PC-9 (cell line): ENCODE results near the gene SPAST. TPM values are rescaled to one million over a fixed set of nuclear protein-coding genes. Genes with fewer than 3 reads are reported as not detected.

Source experiments
- BruUV-seq: library from RNA; stranded (reverse); fragments of 400-500 nt; replicated peaks from 2 replicates; lab custom pipeline; 2021; lab: Mats Ljungman, UMichigan
- CTCF ChIA-PET: fragments of 300-600 bp; sonication (Branson Sonifier 250); formaldehyde crosslinking; loops from one replicate; lab custom pipeline; 2022; ENCODE audit warnings: antibody characterized with exemption; lab: Charles Lee
- POLR2A ChIA-PET: fragments of 300-600 bp; sonication (Branson Sonifier 250); formaldehyde crosslinking; loops from one replicate; lab custom pipeline; 2022; ENCODE audit warnings: antibody characterized with exemption; ENCODE audit not compliant: unreplicated experiment; lab: Charles Lee
- DNase-seq, 2 experiments: peaks; one replicate each; pipeline versions ENCODE4 v3.0.0 to v3.0.0-alpha.2; 2015 to 2022; ENCODE audit warnings: mixed read lengths in 1 of 2
- H2AFZ ChIP-seq: fragments of 200-600 bp; sonication (generic); 2 replicates; pipeline ENCODE4 v1.8.1; 2017; ENCODE audit warnings: antibody characterized with exemption
- H3F3A ChIP-seq: fragments of 200-600 bp; sonication (generic); 2 replicates; pipeline ENCODE4 v1.8.1; 2017; ENCODE audit warnings: antibody characterized with exemption, mild to moderate bottlenecking, low read depth; ENCODE audit not compliant: insufficient read depth
- H3K27ac ChIP-seq: fragments of 200-600 bp; sonication (generic); 2 replicates; pipeline ENCODE4 v1.6.1; 2016; ENCODE audit warnings: mixed run types
- H3K27me3 ChIP-seq: fragments of 200-600 bp; sonication (generic); 2 replicates; pipeline ENCODE4 v1.6.1; 2016; ENCODE audit warnings: low read depth, mixed run types; ENCODE audit not compliant: insufficient read depth
- H3K36me3 ChIP-seq: fragments of 200-600 bp; sonication (generic); 2 replicates; pipeline ENCODE4 v1.6.1; 2016; ENCODE audit warnings: low read depth, mixed run types
- H3K4me1 ChIP-seq: fragments of 200-600 bp; sonication (generic); replicated peaks from 2 replicates; pipeline ENCODE4 v1.6.1; 2016; ENCODE audit warnings: mixed run types; ENCODE audit not compliant: insufficient read depth
- H3K4me2 ChIP-seq: fragments of 200-600 bp; sonication (generic); 2 replicates; pipeline ENCODE4 v1.6.1; 2017; ENCODE audit warnings: mixed run types
- H3K4me3 ChIP-seq: fragments of 200-600 bp; sonication (generic); 2 replicates; pipeline ENCODE4 v1.6.1; 2016; ENCODE audit warnings: mixed run types
- H3K79me2 ChIP-seq: fragments of 200-600 bp; sonication (generic); 2 replicates; pipeline ENCODE4 v1.6.1; 2017; ENCODE audit warnings: low read depth, mixed run types
- H3K9me2 ChIP-seq: fragments of 200-600 bp; sonication (generic); 2 replicates; pipeline ENCODE4 v1.8.1; 2017; ENCODE audit warnings: mild to moderate bottlenecking; ENCODE audit not compliant: insufficient read depth
- H3K9me3 ChIP-seq: fragments of 200-600 bp; sonication (generic); 2 replicates; pipeline ENCODE4 v1.8.1; 2016; ENCODE audit warnings: low read depth; ENCODE audit not compliant: insufficient read depth
- H4K20me1 ChIP-seq: fragments of 200-600 bp; sonication (generic); 2 replicates; pipeline ENCODE4 v1.8.1; 2017; ENCODE audit not compliant: insufficient read depth
- EZH2 ChIP-seq: fragments of 200-600 bp; sonication (generic); IDR thresholded peaks from 2 replicates; pipeline ENCODE4 v1.8.0; 2017; ENCODE audit warnings: antibody characterized with exemption, low read depth
- intact Hi-C: fragments of 100-400 bp; cut with micrococcal nuclease; formaldehyde crosslinking; loops from one replicate; pipeline ENCODE4 v1.10.0; 2022; ENCODE audit not compliant: unreplicated experiment
- total RNA-seq: library from RNA; stranded (reverse); gene quantifications from 2 replicates; pipeline ENCODE4 v1.2.3, GENCODE V29; 2021
- TF ChIP-seq, protein P1 (sequence below): fragments of 200-600 bp; sonication (generic); conservative IDR thresholded peaks from 2 replicates; pipeline ENCODE4 v1.6.1; 2017; ENCODE audit warnings: mixed run types, antibody characterized with exemption, mild to moderate bottlenecking, moderate library complexity

SPAST gene
- total RNA-seq, 1 experiment from 2014 or later: 19.2 TPM

DNA sequence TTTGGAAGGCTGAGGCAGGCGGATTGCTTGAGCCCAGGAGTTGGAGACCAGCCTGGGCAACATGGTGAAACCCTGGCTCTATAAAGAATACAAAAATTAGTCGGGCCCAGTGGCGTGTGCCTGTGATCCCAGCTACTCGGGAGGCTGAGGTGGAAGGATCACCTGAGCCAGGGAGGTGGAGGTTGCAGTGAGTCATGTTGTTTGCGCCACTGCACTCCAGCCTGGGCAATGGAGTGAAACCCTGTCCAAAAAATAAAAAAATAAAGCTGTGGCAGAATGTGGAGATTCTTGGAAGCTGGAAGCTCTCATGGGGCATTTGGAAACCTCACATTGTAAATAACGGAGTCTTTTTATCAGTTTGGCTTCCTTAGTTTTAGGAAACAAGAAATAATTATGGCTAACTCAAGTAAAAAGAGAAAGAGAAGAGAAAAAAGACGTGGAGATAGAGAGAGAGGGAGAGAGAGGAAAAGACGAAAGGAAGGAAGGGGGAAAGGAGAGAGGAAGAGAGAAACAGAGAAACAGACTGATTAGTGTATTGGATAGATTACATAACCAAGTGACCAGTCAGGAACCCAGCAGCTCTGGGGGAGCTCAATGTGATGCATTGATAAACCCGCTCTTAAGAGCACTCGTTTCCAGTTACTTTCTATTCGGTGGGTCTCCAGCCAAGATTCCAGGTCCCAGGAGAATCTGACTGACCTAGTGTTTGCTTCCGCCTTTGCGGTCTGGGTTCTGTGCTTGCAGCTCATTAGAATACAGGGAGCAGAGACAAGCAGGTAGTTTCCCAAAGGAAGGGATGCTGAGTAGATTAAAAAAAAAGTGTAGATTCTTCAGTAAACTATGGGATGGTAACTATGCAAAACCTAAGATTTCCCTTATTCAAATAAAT is 1.1 kb upstream of the SPAST start:
- Histone ChIP-seq H3K27me3 (no peaks in the 10 kb centered on the region), H3K4me1 (peaks cover 27% of the 10 kb centered on the region), H3F3A (peaks cover 18% of the 10 kb centered on the region; the same call in 1 of the 2 replicates), H3K79me2 (peaks cover 22% of the 10 kb centered on the region), H2AFZ (peak overlapping the region; percentile 92), H4K20me1 (no peaks in the 10 kb centered on the region; the same call in 1 of the 2 replicates), H3K4me3 (peak overlapping the region; percentile 82), H3K9me2 (0 out of 2 replicates have a peak, but pooled peaks cover under 1% of the 10 kb centered on the region), H3K36me3 (no peaks in the 10 kb centered on the region), H3K4me2 (peak overlapping the region; percentile 80), H3K9me3 (no peaks in the 10 kb centered on the region), H3K27ac (peak overlapping the region; percentile 70)
- intact Hi-C loops: loop anchor here (1.0 to 5.0 kb wide), 2 partner anchors 51 to 295 kb away; partner anchors contain the start of genes BIRC6 and MEMO1
- TF ChIP-seq, protein P1, sequence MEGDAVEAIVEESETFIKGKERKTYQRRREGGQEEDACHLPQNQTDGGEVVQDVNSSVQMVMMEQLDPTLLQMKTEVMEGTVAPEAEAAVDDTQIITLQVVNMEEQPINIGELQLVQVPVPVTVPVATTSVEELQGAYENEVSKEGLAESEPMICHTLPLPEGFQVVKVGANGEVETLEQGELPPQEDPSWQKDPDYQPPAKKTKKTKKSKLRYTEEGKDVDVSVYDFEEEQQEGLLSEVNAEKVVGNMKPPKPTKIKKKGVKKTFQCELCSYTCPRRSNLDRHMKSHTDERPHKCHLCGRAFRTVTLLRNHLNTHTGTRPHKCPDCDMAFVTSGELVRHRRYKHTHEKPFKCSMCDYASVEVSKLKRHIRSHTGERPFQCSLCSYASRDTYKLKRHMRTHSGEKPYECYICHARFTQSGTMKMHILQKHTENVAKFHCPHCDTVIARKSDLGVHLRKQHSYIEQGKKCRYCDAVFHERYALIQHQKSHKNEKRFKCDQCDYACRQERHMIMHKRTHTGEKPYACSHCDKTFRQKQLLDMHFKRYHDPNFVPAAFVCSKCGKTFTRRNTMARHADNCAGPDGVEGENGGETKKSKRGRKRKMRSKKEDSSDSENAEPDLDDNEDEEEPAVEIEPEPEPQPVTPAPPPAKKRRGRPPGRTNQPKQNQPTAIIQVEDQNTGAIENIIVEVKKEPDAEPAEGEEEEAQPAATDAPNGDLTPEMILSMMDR: no peak
- no peak for TF ChIP-seq EZH2
- DNase-seq: peak; percentile 54 to 77
- BruUV-seq: no TSS peak
- POLR2A ChIA-PET: interaction anchor here (0.5 to 1.2 kb wide), 5 partner anchors 23 to 772 kb away, joined by 3 to 14 read pairs (median 3); partner anchors contain the start of genes BIRC6, DPY30 and XDH
- CTCF ChIA-PET: interaction anchor here (0.7 to 1.4 kb wide), 2 partner anchors 57 to 1334 kb away, joined by 5 to 12 read pairs; no protein-coding TSS in a partner anchor

DNA sequence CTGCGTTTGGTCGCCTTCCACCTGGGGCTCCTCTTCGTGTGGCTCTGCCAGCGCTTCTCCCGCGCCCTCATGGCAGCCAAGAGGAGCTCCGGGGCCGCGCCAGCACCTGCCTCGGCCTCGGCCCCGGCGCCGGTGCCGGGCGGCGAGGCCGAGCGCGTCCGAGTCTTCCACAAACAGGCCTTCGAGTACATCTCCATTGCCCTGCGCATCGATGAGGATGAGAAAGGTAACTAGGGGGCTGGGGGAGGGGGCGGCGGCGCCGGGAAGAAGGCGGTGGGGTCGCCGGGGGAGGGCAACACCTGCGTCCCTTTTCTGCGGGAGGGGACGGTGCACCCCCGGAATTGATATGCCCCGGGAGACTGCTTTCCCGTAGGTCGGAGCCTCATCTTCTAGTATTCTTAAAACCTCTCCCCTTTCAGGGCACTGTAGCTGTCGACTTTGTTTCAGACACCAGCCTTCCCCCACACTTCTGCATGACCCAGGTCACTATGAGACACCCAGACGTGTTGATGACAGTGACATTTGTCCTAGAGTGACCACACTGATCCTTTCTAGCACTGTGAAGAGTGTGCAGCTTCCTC is 755 bp downstream of the SPAST start:
- H3K27ac ChIP-seq: peak overlapping the region; percentile 42; the same call in 1 of the 2 replicates
- no peaks in the 10 kb centered on the region for H3K27me3 ChIP-seq
- peak in 1 of 2 experiments; percentile 6 for DNase-seq
- H3K4me1 ChIP-seq: peaks cover 23% of the 10 kb centered on the region
- no peaks in the 10 kb centered on the region for H3K36me3 ChIP-seq
- H2AFZ ChIP-seq: peak overlapping the region; percentile 78
- peak overlapping the region; percentile 82 for H3K4me3 ChIP-seq
- ChIA-PET CTCF (no interaction called here), POLR2A (interaction anchor here (0.7 kb wide), 1 partner anchor 18 kb away, joined by 3 read pairs; no protein-coding TSS in a partner anchor)
- H3K4me2 ChIP-seq: peak overlapping the region; percentile 95
- intact Hi-C loops: loop anchor here (5.0 kb wide), 1 partner anchor 293 kb away; the partner anchor contains the start of gene BIRC6
- TF ChIP-seq, protein P1: no peak
- no peak for TF ChIP-seq EZH2
- H3K79me2 ChIP-seq: peaks cover 22% of the 10 kb centered on the region
- no peaks in the 10 kb centered on the region for H3K9me3 ChIP-seq
- BruUV-seq: no TSS peak
- H3F3A ChIP-seq: peaks cover 15% of the 10 kb centered on the region; the same call in 1 of the 2 replicates
- no peaks in the 10 kb centered on the region for H3K9me2 ChIP-seq
- peaks cover under 1% of the 10 kb centered on the region for H4K20me1 ChIP-seq

DNA sequence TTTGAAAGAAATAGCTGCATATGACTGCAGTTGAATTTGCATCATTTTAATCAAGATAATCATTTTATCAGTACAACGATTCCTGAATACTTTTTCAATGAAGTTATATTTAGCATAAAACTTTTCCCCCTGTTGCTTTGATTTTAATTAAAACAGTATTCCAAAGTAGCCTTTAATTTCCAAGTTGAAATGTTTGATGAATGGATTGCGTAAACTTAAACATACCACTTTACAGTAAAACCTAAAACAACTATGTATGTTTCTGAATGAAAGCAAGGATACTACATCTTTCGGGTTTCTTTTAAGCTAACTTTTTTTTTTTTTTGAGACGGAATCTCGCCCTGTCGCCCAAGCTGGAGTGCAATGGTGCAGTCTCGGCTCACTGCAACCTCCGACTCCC is 1.4 kb downstream of the SPAST start:
- Histone ChIP-seq H3K9me2 (no peaks in the 10 kb centered on the region), H3F3A (peaks cover 15% of the 10 kb centered on the region; the same call in 1 of the 2 replicates), H3K4me1 (peaks cover 23% of the 10 kb centered on the region), H3K79me2 (peaks cover 22% of the 10 kb centered on the region), H3K4me2 (peak overlapping the region; percentile 95), H3K36me3 (no peaks in the 10 kb centered on the region), H4K20me1 (peaks cover 3% of the 10 kb centered on the region), H3K27me3 (no peaks in the 10 kb centered on the region), H3K9me3 (no peaks in the 10 kb centered on the region), H2AFZ (peak overlapping the region; percentile 78; the same call in 1 of the 2 replicates), H3K4me3 (peak overlapping the region; percentile 82), H3K27ac (no peak overlapping the region)
- TF ChIP-seq EZH2: no peak
- TF ChIP-seq, protein P1: no peak
- ChIA-PET POLR2A (interaction anchor here (0.7 kb wide), 1 partner anchor 19 kb away, joined by 3 read pairs; no protein-coding TSS in a partner anchor), CTCF (no interaction called here)
- intact Hi-C loops: loop anchor here (5.0 kb wide), 1 partner anchor 293 kb away; the partner anchor contains the start of gene BIRC6
- BruUV-seq: TSS peak; percentile 29
- no peak for DNase-seq
